WTC11 (cell line): ENCODE data around the gene NFAT5. TPM values are rescaled to one million over a fixed set of nuclear protein-coding genes. Genes with fewer than 3 reads are reported as not detected.

ENCODE experiments used
- ATAC-seq: fragments of 200-7000 bp; cut with Tn5 transposase; 2 replicates; pipeline ENCODE4 v1.10.0; 2021; ENCODE audit warnings: mild to moderate bottlenecking, moderate library complexity
- CTCF ChIA-PET: fragments of 300-600 bp; sonication (Branson Sonifier 250); formaldehyde crosslinking; loops from one replicate; lab custom pipeline; 2021; ENCODE audit warnings: antibody characterized with exemption; lab: Charles Lee
- POLR2A ChIA-PET: fragments of 350-600 bp; sonication (Branson Sonifier 250); formaldehyde crosslinking; loops from one replicate; lab custom pipeline; 2021; ENCODE audit warnings: antibody characterized with exemption; lab: Charles Lee
- DNase-seq: peaks from one replicate; pipeline ENCODE4 v3.0.0; 2021; ENCODE audit warnings: low spot score
- H3K27ac Mint-ChIP-seq: 2 replicates; pipeline ENCODE4 v1.8.0; 2021; ENCODE audit warnings: mixed read lengths
- H3K27me3 Mint-ChIP-seq: 2 replicates; pipeline ENCODE4 v1.8.0; 2021; ENCODE audit warnings: low read depth, mild to moderate bottlenecking, moderate library complexity, mixed read lengths
- H3K36me3 Mint-ChIP-seq: 2 replicates; pipeline ENCODE4 v1.8.0; 2021; ENCODE audit warnings: mixed read lengths
- H3K4me1 Mint-ChIP-seq: 2 replicates; pipeline ENCODE4 v1.8.0; 2022; ENCODE audit warnings: mixed read lengths
- H3K4me3 Mint-ChIP-seq: 2 replicates; pipeline ENCODE4 v1.8.0; 2021; ENCODE audit warnings: mild to moderate bottlenecking, moderate library complexity, mixed read lengths
- H3K9me3 Mint-ChIP-seq: 2 replicates; pipeline ENCODE4 v1.8.0; 2021; ENCODE audit warnings: mixed read lengths
- ARID4B ChIP-seq: sonication (generic); formaldehyde crosslinking; IDR thresholded peaks from 2 replicates; pipeline ENCODE4 v1.8.0; 2023; ENCODE audit warnings: missing genetic modification reagents, mild to moderate bottlenecking, borderline replicate concordance
- ATF2 ChIP-seq: sonication (generic); formaldehyde crosslinking; IDR thresholded peaks from 2 replicates; pipeline ENCODE4 v1.8.1; 2022; ENCODE audit warnings: low read depth, missing genetic modification reagents, borderline replicate concordance
- CTCF ChIP-seq: fragments of 200-600 bp; IDR thresholded peaks from 2 replicates; pipeline ENCODE4 v1.8.0; 2022; ENCODE audit warnings: antibody characterized with exemption
- ERG ChIP-seq: fragments of 250-450 bp; sonication (Bioruptor Pico); IDR thresholded peaks from 2 replicates; pipeline ENCODE4 v1.8.0; 2021; ENCODE audit warnings: mild to moderate bottlenecking
- GABPB1 ChIP-seq: sonication (generic); formaldehyde crosslinking; IDR thresholded peaks from 2 replicates; pipeline ENCODE4 v1.8.1; 2023; ENCODE audit warnings: mild to moderate bottlenecking, missing genetic modification reagents
- GRHL2 ChIP-seq: fragments of 250-450 bp; sonication (Bioruptor Pico); IDR thresholded peaks from 2 replicates; pipeline ENCODE4 v1.8.0; 2022; ENCODE audit warnings: mild to moderate bottlenecking, moderate library complexity; ENCODE audit not compliant: insufficient replicate concordance, severe bottlenecking
- IRF2 ChIP-seq: sonication (generic); formaldehyde crosslinking; IDR thresholded peaks from 2 replicates; pipeline ENCODE4 v1.8.0; 2022; ENCODE audit warnings: low read depth, missing genetic modification reagents, borderline replicate concordance
- JUN ChIP-seq: sonication (generic); formaldehyde crosslinking; IDR thresholded peaks from 2 replicates; pipeline ENCODE4 v1.8.0; 2023; ENCODE audit warnings: mild to moderate bottlenecking, missing genetic modification reagents
- NFE2L1 ChIP-seq: sonication (generic); formaldehyde crosslinking; IDR thresholded peaks from 2 replicates; pipeline ENCODE4 v1.8.1; 2023; ENCODE audit warnings: missing genetic modification reagents
- PRRX2 ChIP-seq: fragments of 250-450 bp; sonication (Bioruptor Pico); IDR thresholded peaks from 2 replicates; pipeline ENCODE4 v1.8.0; 2021; ENCODE audit warnings: mild to moderate bottlenecking
- RELA ChIP-seq: sonication (generic); formaldehyde crosslinking; IDR thresholded peaks from 2 replicates; pipeline ENCODE4 v1.8.1; 2022; ENCODE audit warnings: missing genetic modification reagents, mild to moderate bottlenecking, borderline replicate concordance
- SOX15 ChIP-seq: fragments of 250-450 bp; sonication (Bioruptor Pico); IDR thresholded peaks from 2 replicates; pipeline ENCODE4 v1.9.0; 2021; ENCODE audit warnings: mild to moderate bottlenecking
- ZNF512 ChIP-seq: sonication (generic); formaldehyde crosslinking; IDR thresholded peaks from 2 replicates; pipeline ENCODE4 v1.8.1; 2022; ENCODE audit warnings: missing genetic modification reagents, borderline replicate concordance
- total RNA-seq: library from RNA; stranded (reverse); gene quantifications from 3 replicates; pipeline ENCODE4 v1.2.3, GENCODE V29; 2021
- TF ChIP-seq, protein P1 (sequence below): sonication (generic); formaldehyde crosslinking; IDR thresholded peaks from 2 replicates; pipeline ENCODE4 v1.8.0; 2023; ENCODE audit warnings: missing genetic modification reagents
- TF ChIP-seq, protein P2 (sequence below): fragments of 250-450 bp; sonication (Bioruptor Pico); IDR thresholded peaks from 2 replicates; pipeline ENCODE4 v2.1.2; 2022; ENCODE audit warnings: mild to moderate bottlenecking, moderate library complexity
- TF ChIP-seq, protein P3 (sequence below): sonication (generic); formaldehyde crosslinking; IDR thresholded peaks from 2 replicates; pipeline ENCODE4 v1.8.1; 2023; ENCODE audit warnings: mild to moderate bottlenecking, missing genetic modification reagents, moderate library complexity
- TF ChIP-seq, protein P4 (sequence below): sonication (generic); formaldehyde crosslinking; IDR thresholded peaks from 2 replicates; pipeline ENCODE4 v1.8.1; 2022; ENCODE audit warnings: low read depth, mild to moderate bottlenecking, moderate library complexity, missing genetic modification reagents, borderline replicate concordance

NFAT5 gene
- total RNA-seq, 1 experiment from 2014 or later, result 23.2 TPM

- TF ChIP-seq CTCF, result no peak
Measured at GRCh38 chr16:69654280-69654931, 88.6 kb downstream of the NFAT5 start (continued).

- ChIA-PET POLR2A (interaction anchor here (0.5 kb wide), 1 partner anchor 69 kb away, joined by 3 read pairs; no protein-coding TSS in a partner anchor), CTCF (interaction anchor here (0.9 kb wide), 1 partner anchor 264 kb away, joined by 6 read pairs; no protein-coding TSS in a partner anchor)
- no peak overlapping the region for H3K4me3 Mint-ChIP-seq
- TF ChIP-seq ZNF512 (no peak), GRHL2 (CRISPR knock-in tag) (no peak), IRF2 (CRISPR knock-in tag) (no peak), PRRX2 (CRISPR knock-in tag) (no peak), RELA (CRISPR knock-in tag) (no peak)
- peaks cover 33% of the 10 kb centered on the region for H3K36me3 Mint-ChIP-seq
- H3K9me3 Mint-ChIP-seq, result no peaks in the 10 kb centered on the region
- no peaks in the 10 kb centered on the region for H3K4me1 Mint-ChIP-seq
- ATAC-seq, result no peak
- no peak for DNase-seq
- no peaks in the 10 kb centered on the region for H3K27me3 Mint-ChIP-seq
- no peak overlapping the region for H3K27ac Mint-ChIP-seq
Measured at GRCh38 chr16:69660166-69660565, 94.4 kb downstream of the NFAT5 start.

DNA sequence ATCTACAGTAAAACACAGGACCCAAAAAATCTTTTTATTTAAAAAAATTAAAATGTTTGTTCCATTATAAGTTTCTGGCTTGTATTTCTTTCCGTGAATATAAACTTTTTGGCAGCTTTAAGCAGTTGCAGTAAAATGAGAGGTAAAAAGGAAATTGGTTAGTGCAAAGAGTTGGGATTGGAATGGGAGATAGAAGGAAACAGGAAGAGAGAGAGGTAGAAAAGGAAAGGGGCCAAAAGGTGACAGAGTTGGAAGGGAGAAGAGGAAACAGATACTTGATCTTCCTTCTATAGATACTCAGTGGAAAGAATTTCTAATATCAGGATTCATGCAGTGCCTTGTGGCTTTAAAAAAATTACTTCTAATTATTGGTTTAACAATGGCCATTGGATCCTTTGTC is 97.1 kb downstream of the NFAT5 start:
- H3K4me1 Mint-ChIP-seq, result no peaks in the 10 kb centered on the region
- H3K4me3 Mint-ChIP-seq, result no peak overlapping the region
- no peak for DNase-seq
- no peak for ATAC-seq
- H3K27ac Mint-ChIP-seq, result no peak overlapping the region
- peaks cover 26% of the 10 kb centered on the region for H3K36me3 Mint-ChIP-seq
- ChIA-PET CTCF (no interaction called here), POLR2A (no interaction called here)
- H3K9me3 Mint-ChIP-seq, result no peaks in the 10 kb centered on the region
- H3K27me3 Mint-ChIP-seq, result no peaks in the 10 kb centered on the region
- TF ChIP-seq ATF2 (CRISPR knock-in tag) (no peak), JUN (no peak), SOX15 (CRISPR knock-in tag) (no peak), NFE2L1 (no peak), ARID4B (CRISPR knock-in tag) (no peak), GABPB1 (CRISPR knock-in tag) (no peak), ERG (no peak), IRF2 (CRISPR knock-in tag) (no peak)
- TF ChIP-seq, protein P1, sequence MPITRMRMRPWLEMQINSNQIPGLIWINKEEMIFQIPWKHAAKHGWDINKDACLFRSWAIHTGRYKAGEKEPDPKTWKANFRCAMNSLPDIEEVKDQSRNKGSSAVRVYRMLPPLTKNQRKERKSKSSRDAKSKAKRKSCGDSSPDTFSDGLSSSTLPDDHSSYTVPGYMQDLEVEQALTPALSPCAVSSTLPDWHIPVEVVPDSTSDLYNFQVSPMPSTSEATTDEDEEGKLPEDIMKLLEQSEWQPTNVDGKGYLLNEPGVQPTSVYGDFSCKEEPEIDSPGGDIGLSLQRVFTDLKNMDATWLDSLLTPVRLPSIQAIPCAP (CRISPR knock-in tag), result no peak
- TF ChIP-seq, protein P2, sequence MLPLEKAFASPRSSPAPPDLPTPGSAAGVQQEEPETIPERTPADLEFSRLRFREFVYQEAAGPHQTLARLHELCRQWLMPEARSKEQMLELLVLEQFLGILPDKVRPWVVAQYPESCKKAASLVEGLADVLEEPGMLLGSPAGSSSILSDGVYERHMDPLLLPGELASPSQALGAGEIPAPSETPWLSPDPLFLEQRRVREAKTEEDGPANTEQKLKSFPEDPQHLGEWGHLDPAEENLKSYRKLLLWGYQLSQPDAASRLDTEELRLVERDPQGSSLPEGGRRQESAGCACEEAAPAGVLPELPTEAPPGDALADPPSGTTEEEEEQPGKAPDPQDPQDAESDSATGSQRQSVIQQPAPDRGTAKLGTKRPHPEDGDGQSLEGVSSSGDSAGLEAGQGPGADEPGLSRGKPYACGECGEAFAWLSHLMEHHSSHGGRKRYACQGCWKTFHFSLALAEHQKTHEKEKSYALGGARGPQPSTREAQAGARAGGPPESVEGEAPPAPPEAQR (CRISPR knock-in tag), result no peak
- TF ChIP-seq, protein P3, sequence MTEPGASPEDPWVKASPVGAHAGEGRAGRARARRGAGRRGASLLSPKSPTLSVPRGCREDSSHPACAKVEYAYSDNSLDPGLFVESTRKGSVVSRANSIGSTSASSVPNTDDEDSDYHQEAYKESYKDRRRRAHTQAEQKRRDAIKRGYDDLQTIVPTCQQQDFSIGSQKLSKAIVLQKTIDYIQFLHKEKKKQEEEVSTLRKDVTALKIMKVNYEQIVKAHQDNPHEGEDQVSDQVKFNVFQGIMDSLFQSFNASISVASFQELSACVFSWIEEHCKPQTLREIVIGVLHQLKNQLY, result no peak
- TF ChIP-seq, protein P4, sequence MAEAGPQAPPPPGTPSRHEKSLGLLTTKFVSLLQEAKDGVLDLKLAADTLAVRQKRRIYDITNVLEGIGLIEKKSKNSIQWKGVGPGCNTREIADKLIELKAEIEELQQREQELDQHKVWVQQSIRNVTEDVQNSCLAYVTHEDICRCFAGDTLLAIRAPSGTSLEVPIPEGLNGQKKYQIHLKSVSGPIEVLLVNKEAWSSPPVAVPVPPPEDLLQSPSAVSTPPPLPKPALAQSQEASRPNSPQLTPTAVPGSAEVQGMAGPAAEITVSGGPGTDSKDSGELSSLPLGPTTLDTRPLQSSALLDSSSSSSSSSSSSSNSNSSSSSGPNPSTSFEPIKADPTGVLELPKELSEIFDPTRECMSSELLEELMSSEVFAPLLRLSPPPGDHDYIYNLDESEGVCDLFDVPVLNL (CRISPR knock-in tag), result no peak
